ENCODE results near the gene MLXIPL. TPM values are rescaled to one million over a fixed set of nuclear protein-coding genes. Genes with fewer than 3 reads are reported as not detected.

MLXIPL gene
- total RNA-seq, 1 experiment from 2014 or later, result 6.1 TPM

DNA sequence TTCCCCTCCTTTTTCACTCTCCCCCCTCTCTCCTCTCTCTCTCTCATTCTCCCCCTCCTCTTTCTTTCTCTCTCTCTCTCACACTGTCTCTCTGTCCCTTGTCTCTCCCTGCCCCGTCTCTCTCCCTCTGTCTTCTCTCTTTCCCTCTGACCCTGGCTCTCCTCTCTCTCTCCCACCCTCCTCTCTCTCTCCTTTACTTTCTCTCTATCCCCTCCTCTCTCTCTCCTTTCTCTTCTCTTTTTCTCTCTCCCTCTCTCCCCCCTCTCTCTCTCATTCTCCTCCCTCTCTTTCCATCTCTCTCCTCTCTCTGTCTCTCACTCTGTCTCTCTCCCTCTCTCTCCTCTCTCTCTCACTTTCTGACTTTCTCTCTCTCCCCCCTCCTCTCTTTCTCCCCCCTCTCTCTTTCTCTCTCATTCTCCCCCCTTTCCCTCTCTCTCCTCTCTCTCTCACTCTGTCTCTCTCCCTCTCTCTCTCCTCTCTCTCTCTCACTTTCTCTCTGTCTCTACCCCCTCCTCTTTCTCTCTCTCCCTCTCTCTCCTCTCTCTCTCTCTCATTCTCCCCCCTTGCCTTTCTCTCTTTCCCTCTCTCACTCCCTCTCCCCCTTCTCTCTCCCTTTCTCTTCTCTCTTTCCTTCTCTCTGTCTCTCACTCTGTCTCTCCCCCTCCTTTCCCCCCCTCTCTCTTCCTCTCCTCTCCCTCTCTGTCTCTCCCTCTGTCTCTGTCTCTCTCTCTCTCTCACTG, 24.4 kb upstream of the MLXIPL start:
- DNase-seq, result no peak
- H3K56ac ChIP-seq (ENCODE audit: insufficient read length, low read depth, low read length), result no peak overlapping the region
- H4K20me1 ChIP-seq (ENCODE audit: control insufficient read depth, insufficient read depth, insufficient read length), result no peaks in the 10 kb centered on the region
- H2AK5ac ChIP-seq (ENCODE audit: insufficient read length, low read length), result no peak overlapping the region
- no CpG with 5 or more reads among the region's 1 CpG for WGBS (ENCODE audit: extremely low coverage, insufficient read length, low lambda C conversion rate)
- no peak overlapping the region for H3K9ac ChIP-seq (ENCODE audit: extremely low read depth, insufficient read length, low read length)
- H3K27ac ChIP-seq (ENCODE audit: insufficient read length, low read depth, low read length), result no peak overlapping the region
- TF ChIP-seq, protein P1, sequence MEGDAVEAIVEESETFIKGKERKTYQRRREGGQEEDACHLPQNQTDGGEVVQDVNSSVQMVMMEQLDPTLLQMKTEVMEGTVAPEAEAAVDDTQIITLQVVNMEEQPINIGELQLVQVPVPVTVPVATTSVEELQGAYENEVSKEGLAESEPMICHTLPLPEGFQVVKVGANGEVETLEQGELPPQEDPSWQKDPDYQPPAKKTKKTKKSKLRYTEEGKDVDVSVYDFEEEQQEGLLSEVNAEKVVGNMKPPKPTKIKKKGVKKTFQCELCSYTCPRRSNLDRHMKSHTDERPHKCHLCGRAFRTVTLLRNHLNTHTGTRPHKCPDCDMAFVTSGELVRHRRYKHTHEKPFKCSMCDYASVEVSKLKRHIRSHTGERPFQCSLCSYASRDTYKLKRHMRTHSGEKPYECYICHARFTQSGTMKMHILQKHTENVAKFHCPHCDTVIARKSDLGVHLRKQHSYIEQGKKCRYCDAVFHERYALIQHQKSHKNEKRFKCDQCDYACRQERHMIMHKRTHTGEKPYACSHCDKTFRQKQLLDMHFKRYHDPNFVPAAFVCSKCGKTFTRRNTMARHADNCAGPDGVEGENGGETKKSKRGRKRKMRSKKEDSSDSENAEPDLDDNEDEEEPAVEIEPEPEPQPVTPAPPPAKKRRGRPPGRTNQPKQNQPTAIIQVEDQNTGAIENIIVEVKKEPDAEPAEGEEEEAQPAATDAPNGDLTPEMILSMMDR (conservative IDR thresholded peaks at IDR 0.05), result no peak
- Mint-ChIP-seq H3K36me3 (ENCODE audit: insufficient read depth in 1 of 3, low read depth in 3 of 3) (peaks cover 0 to 1% (median 0%) of the 10 kb centered on the region in 3 experiments; a peak in 2 of 7 replicates), H3K4me1 (peaks cover 9 to 32% of the 10 kb centered on the region in 2 experiments), H3K27me3 (ENCODE audit: low read depth) (peaks cover 86% of the 10 kb centered on the region), H3K9me3 (no peaks in the 10 kb centered on the region; a peak in 2 of 5 replicates), H3K27ac (no peak overlapping the region), H3K4me3 (peak overlapping the region; percentile 58 to 85)
- H4K8ac ChIP-seq (replicated peaks; ENCODE audit: insufficient read length, low read depth, low read length), result no peak overlapping the region
- no peak overlapping the region for H2BK5ac ChIP-seq (ENCODE audit: insufficient read length, low read length)
- H3K4me1 ChIP-seq (ENCODE audit: insufficient read depth, low read length), result 0 out of 2 replicates have a peak, but pooled peaks cover 3% of the 10 kb centered on the region
- H3T11ph ChIP-seq (ENCODE audit: low read length), result no peak overlapping the region
- no peak overlapping the region for H2BK15ac ChIP-seq (ENCODE audit: low read depth, low read length)
- H3K14ac ChIP-seq (ENCODE audit: insufficient read depth, low read length), result no peak overlapping the region
- no peaks in the 10 kb centered on the region for H3K79me1 ChIP-seq (ENCODE audit: insufficient read depth, low read depth, low read length, poor library complexity, severe bottlenecking)
- no peak overlapping the region for H3K23ac ChIP-seq (ENCODE audit: insufficient read length, low read depth, low read length)
- H3K23me2 ChIP-seq (ENCODE audit: insufficient read length, low read depth, low read length, poor library complexity, severe bottlenecking), result peaks cover 8% of the 10 kb centered on the region
- H2BK12ac ChIP-seq (ENCODE audit: insufficient read length, low read depth, low read length), result no peak overlapping the region
- H2AFZ ChIP-seq (ENCODE audit: low read length), result no peak overlapping the region
- no peak overlapping the region for H4K91ac ChIP-seq (ENCODE audit: insufficient read length, low read depth, low read length)
- no peaks in the 10 kb centered on the region for H3K79me2 ChIP-seq (ENCODE audit: insufficient read depth, low read length)
- H3K4ac ChIP-seq (ENCODE audit: low read depth, low read length), result no peak overlapping the region
- peaks cover 4% of the 10 kb centered on the region; the same call in 1 of the 2 replicates for H3K27me3 ChIP-seq (ENCODE audit: insufficient read depth, low read length)
- H3K4me2 ChIP-seq (ENCODE audit: insufficient read depth, insufficient read length, low read length), result peak overlapping the region; percentile 65
- H3K9me3 ChIP-seq (ENCODE audit: control insufficient read depth, low read depth, low read length), result no peaks in the 10 kb centered on the region
- no peak overlapping the region for H3K18ac ChIP-seq (ENCODE audit: insufficient read length, low read depth, low read length)
- H2BK120ac ChIP-seq (ENCODE audit: low read depth, low read length, poor library complexity, severe bottlenecking), result no peak overlapping the region
- no peak overlapping the region for H2BK20ac ChIP-seq (ENCODE audit: low read depth, low read length, poor library complexity, severe bottlenecking)
- no peak overlapping the region for H4K5ac ChIP-seq (ENCODE audit: insufficient read length, low read depth, low read length)

All from H9 (cell line).